Stimulated activated naive CD4-positive, alpha-beta T cell treated with Interleukin-2 at 50 U/mL for 16 hours (primary cell): ENCODE measurements around the gene VIPAS39.
A peak's percentile ranks its signal among the peaks of the same experiment; 100 is the strongest.
"Not testable (repeated sequence)": the region's sequence is repeated elsewhere in the genome, so short reads cannot be mapped to it uniquely, and the experiment has no call there.

ENCODE experiments used
- DNase-seq: peaks from one replicate; lab custom pipeline; 2025; lab: John Stamatoyannopoulos, UW

VIPAS39 gene

DNA sequence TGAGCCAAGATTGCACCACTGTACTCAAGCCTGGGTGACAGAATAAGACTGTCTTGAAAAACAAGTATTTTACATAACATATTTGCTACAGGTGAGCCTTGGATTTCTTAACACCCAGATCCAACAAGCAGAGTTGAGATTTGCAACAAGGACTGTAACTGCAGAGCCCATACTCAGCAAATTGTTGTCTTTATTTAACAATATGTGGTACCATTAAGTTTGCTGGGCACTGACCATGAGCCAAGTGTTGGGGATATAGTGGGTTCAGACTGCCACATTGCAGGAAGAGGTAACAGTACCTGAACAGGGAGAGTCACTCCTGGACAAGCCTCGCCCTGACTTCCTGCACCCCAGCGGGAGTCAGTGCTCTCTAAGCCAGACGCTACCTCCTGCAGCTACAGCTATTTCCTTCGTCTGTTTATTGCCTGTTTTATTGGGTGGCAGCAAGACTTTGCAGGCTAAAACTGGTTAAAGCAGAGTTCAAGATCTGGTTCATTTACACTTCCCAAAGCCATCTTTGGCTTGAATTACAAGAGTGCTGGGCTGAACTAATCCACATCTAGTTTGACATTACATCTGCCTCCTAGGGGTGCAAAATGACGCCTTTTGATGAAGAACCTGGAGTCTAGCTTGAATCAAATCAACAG, 12.9 kb upstream of the VIPAS39 start:
- DNase-seq = no peak

DNA sequence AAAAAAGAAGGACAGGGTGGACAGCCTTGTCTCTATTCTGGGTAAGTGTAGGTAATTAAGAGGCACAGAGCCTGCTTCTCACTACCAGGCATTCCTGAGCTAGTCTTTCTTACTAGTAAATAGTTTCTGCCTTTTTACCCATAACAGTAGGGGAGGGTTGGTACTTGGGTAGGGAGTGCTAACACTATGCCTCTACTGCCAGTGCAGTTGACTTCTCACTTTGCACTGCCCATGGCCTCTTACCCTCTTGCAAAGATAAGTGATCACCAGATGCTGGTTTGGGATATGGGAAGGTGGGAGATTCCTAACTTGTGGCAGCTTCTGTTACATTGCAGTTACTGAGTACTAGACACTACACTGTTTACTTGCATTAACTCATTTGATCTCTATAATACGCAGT, 12.1 kb upstream of the VIPAS39 start:
- no peak for DNase-seq

- DNase-seq = no peak
These were observed 11.7 kb upstream of the VIPAS39 start for GRCh38 chr14:77469067-77469505.

GRCh38 chr14:77467801-77468200, 10.4 kb upstream of the VIPAS39 start:
- no peak for DNase-seq

DNA sequence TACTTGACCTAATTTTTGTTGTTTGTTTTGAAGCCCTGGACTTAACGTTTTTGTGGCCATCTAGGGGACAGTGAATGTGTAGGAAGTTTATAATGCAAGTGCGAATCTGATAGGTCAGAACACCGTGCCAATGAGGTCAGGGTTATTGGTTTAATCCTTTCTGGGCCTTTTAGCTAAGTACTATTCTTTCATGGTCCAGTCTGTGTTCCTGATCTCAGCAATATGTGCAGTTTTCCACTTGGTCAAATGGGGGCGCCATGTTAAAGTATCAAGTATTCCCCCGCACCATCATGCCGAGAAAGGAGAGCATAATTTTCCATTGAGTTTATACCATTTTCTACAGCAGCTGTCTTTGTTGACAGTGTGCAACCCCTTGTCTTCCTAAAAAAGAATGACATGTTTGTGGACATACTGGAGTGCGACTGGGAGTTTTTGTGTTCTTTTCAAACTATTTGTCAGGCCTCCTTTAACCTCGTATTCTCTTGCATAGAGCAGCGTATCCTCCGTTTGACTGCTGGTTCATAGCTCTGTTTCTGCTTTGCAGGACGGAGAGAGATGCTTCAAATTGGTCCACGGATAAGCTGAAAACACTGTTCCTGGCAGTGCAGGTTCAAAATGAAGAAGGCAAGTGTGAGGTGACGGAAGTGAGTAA, 1.8 kb upstream of the VIPAS39 start:
- DNase-seq = peak; percentile 41

DNA sequence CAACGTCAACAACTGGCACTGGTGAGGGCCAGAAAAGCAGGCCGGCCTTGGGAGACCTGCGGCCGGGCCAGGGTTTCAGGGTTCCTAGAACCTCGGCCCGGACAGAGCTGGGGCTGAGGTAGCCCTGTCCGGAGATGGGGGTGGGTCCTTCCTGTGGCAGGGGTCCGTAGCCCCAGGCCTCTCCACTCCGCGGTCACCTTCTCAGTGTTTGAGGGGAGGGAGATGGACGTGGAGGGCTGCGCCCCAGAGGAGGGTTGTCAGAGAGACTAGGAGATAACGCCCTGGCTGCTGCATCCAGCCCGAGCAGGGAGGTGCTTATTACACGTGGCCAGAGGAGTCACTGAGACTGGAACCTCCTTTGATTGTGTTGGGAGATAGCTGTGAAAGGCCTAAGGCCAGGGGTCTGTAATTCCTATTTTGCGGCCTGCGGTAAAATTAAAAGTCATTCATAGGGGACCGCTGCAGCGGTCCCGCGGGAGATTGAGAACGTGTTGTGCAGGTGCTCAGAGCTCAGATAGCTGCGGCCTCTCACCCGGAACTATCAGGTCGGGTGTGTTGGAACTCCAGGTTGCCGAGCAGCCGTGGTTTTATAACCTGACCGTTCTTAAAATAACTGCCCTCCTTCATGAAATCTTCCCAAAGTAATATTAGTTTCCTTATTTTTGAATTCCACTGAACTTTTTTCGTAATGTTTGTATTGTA, 999 bp upstream of the VIPAS39 start:
- DNase-seq = peak; percentile 26

- DNase-seq = peak; percentile 32
These were observed 283 bp downstream of the VIPAS39 start for GRCh38 chr14:77457115-77457521.

GRCh38 chr14:77455966-77456640, 1.3 kb downstream of the VIPAS39 start:
- DNase-seq = no peak

GRCh38 chr14:77442196-77442595, 15.2 kb downstream of the VIPAS39 start:
- DNase-seq = no peak

- DNase-seq = no peak
These were observed 17.5 kb downstream of the VIPAS39 start for GRCh38 chr14:77439861-77440260.

DNA sequence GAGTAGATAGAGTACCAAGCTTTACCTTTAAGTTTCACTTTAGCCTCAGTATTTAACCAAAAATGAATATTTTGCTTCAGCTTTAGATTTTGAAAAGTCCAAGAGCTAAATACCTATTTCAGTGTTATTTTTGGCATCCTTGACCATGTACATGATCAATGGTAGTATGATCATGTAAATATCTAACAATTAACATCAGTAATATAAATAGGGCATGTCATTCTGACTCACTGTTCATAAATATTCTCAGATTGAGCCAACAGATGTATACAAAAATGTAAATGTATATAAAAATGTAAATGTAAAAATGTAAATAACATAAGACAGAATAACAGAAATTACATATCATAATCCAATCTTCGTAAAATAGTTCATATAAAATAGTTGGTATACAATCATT, 18.8 kb downstream of the VIPAS39 start:
- DNase-seq = no peak

GRCh38 chr14:77436042-77436441, 21.4 kb downstream of the VIPAS39 start:
- DNase-seq = no peak

- DNase-seq = no peak
These were observed 31.0 kb downstream of the VIPAS39 start for GRCh38 chr14:77426396-77426795.

GRCh38 chr14:77424862-77425261, 32.5 kb downstream of the VIPAS39 start:
- no peak for DNase-seq

- no peak for DNase-seq
These were observed 34.0 kb downstream of the VIPAS39 start, which contains the start of gene NOXRED1 for GRCh38 chr14:77423423-77423822. NOXRED1 (minus strand) TSS chr14:77423523; CDS start chr14:77422889, 634 bp downstream.

GRCh38 chr14:77421201-77421600, 36.2 kb downstream of the VIPAS39 start:
- DNase-seq = no peak

DNA sequence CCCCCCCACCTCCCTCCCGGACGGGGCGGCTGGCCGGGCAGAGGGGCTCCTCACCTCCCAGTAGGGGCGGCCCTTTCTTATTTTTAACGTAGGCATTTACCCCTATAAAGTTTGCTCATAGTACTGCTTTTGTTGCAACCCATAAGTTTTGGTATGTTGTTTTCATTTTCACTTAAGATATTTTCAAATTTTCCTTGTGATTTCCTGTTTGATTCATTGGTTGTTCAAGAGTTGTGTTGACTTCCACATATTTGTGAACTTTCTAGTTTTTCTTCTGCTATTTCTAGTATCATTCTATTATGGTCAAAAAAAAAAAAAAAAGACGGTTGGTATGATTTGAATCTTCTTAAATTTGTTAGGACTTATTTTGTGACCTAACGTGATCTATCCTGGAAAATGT, 40.6 kb downstream of the VIPAS39 start:
- DNase-seq = no peak

GRCh38 chr14:77416098-77416497, 41.3 kb downstream of the VIPAS39 start:
- not testable (repeated sequence) for DNase-seq

- DNase-seq = not testable (repeated sequence)
These were observed 41.9 kb downstream of the VIPAS39 start for GRCh38 chr14:77415403-77416030.

GRCh38 chr14:77409131-77409533, 48.3 kb downstream of the VIPAS39 start:
- DNase-seq = no peak

GRCh38 chr14:77407158-77407557, 50.2 kb downstream of the VIPAS39 start:
- DNase-seq = no peak

- no peak for DNase-seq
These were observed 50.7 kb downstream of the VIPAS39 start for GRCh38 chr14:77406718-77407117.
